RKO (cell line): ENCODE data around the gene NFE2L1.
A peak's percentile ranks its signal among the peaks of the same experiment; 100 is the strongest.
"Not testable (repeated sequence)": the region's sequence is repeated elsewhere in the genome, so short reads cannot be mapped to it uniquely, and the experiment has no call there.

Source experiments
- DNase-seq: peaks from one replicate; pipeline ENCODE4 v3.0.0-alpha.2; 2016; ENCODE audit warnings: low spot score

NFE2L1 gene, protein sequence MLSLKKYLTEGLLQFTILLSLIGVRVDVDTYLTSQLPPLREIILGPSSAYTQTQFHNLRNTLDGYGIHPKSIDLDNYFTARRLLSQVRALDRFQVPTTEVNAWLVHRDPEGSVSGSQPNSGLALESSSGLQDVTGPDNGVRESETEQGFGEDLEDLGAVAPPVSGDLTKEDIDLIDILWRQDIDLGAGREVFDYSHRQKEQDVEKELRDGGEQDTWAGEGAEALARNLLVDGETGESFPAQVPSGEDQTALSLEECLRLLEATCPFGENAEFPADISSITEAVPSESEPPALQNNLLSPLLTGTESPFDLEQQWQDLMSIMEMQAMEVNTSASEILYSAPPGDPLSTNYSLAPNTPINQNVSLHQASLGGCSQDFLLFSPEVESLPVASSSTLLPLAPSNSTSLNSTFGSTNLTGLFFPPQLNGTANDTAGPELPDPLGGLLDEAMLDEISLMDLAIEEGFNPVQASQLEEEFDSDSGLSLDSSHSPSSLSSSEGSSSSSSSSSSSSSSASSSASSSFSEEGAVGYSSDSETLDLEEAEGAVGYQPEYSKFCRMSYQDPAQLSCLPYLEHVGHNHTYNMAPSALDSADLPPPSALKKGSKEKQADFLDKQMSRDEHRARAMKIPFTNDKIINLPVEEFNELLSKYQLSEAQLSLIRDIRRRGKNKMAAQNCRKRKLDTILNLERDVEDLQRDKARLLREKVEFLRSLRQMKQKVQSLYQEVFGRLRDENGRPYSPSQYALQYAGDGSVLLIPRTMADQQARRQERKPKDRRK

DNA sequence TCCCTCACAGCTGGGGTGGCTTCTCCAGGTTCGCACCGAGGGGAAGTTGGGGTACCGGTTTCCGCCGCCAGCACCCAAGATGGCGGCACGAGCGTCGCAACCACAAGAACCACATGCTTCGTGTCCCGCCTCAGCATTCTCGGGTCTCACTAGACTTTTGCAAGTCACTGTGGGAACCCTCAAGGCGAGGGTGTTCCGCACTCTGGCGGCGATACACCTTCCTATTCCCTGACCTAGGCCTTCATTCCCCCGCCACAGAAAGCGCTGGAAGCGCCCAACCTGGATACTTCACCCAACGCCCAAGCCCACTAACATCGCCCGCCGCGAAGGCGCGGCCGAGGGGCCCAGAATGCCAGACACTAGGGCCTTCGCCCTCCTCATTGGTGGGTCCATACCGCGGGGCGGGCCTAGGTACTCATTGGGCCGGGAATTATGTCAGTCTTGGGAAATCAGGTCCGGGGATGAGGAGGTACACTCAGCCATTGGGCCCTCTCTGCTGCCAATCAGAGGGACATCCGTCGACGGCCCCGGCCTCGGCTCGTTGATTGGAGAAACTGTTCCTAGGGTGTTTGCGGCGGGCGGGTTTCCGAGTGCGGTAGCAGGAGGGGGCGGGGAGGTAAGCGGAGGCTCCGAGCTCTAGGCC, at the start of gene NFE2L1:
NFE2L1 (plus strand) TSS at position 619 of the 643 bp plus-strand sequence. CDS start 2,760 bp downstream, outside the sequence.
- DNase-seq, result peak; percentile 99

DNA sequence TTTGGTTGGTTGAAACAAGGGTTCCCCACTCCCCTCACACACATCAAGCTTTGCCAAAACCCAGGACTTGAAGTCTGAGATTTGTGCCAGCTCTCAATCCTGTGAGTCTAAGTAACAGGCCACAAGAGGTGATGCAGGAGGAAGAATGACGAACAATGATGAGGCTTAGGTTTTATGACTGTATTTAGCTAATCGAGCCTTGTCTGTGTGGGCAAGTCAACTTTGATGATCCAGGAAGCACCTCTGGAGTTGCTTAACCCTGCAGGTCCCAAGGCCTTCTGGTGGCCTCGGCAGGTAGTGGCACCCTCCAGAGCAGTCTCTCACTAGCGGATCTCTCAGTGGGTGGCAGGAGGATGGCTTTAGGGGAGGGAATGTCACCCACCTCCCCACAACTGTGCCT, 48.6 kb upstream of the NFE2L1 start:
- peak; percentile 74 for DNase-seq

DNA sequence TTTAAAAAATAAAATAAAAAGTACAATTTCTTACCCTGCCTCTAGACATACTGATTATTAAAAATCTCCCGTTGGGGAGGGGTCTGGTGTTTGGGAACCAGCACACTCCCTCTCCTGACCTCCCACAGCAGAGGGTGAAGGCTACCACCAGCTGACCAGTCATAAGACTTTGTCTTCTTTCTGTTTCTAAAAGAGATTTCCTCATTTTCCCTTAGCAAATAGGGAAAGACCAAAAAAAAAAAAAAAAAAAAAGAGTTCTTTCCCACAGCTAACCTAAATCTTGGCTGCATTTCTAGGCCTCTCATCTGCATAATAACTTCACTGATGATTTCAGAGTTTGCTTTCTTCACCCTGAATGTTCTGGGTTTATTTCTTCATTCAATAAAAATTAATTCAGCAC, 47.0 kb upstream of the NFE2L1 start:
- DNase-seq, result no peak

DNA sequence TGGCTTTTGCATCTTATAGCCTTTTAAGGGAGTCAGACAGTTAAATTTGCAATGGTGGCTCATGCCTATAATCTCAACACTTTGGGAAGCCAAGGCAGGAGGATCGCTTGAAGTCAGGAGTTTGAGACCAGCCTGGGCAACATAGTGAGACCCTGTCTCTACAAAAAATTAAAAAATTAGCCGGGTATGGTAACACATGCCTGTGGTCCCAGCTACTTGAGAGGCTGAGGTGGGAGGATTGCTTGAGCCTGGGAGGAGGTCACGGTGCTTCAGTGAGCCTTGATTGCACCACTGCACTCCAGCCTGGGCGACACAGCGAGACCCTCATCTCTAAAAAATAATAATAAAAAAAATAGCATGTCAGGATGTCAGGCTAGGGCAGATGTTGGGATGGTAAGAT, 46.5 kb upstream of the NFE2L1 start:
- not testable (repeated sequence) for DNase-seq

DNA sequence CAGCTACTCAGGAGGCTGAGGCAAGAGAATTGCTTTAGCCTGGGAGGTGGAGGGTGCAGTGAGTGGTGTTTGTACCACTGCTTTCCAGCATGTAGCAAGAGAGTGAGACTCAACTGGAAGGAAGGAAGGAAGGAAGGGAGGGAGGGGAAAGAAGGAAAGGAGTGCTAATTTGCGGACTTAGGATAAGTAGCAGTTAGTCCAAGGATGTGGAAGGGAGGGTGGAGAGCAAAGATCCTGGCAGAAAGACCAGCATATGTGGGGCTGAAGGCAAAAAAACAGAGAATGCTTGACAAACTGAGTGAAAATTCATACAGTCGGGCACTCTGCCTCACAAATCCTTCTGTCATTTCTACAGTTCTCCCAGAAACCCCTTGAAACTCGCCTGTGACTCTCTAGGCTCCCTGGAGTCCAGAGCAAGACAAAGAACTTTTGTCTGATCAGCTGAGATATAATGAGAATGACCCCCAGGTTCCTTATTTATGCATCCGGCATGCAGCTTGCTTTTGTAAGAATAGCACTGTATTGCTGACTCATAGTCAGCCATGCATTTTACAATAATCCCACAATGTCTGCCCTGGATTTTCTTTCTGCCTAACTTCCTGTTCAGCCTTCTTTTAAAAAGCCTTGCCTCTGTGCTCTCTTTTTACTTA, 45.8 kb upstream of the NFE2L1 start:
- no peak for DNase-seq

DNA sequence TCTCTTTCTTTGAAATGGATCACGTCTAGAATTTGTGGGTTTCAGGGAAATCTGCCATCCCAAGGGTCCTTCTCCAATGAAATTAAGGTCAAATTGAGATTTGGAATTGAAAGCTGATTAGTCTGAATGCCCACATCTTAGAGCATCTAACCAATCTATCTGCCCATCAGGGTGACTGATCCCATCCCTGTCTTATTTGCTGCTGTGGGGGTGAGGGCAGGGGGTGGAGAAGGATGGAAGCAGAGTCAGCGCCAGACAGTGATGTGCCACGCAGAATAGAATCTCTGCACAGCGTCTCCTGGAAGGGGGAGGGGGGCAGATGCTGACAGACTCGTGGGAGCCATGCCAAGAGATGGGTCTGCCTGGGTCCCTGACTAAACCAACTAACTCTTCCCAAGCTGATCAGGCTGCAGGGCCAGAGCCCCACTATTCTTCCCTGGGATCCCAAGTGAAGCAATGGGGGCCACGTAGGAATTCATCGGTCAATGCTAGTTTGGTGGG, 45.2 kb upstream of the NFE2L1 start:
- no peak for DNase-seq

DNA sequence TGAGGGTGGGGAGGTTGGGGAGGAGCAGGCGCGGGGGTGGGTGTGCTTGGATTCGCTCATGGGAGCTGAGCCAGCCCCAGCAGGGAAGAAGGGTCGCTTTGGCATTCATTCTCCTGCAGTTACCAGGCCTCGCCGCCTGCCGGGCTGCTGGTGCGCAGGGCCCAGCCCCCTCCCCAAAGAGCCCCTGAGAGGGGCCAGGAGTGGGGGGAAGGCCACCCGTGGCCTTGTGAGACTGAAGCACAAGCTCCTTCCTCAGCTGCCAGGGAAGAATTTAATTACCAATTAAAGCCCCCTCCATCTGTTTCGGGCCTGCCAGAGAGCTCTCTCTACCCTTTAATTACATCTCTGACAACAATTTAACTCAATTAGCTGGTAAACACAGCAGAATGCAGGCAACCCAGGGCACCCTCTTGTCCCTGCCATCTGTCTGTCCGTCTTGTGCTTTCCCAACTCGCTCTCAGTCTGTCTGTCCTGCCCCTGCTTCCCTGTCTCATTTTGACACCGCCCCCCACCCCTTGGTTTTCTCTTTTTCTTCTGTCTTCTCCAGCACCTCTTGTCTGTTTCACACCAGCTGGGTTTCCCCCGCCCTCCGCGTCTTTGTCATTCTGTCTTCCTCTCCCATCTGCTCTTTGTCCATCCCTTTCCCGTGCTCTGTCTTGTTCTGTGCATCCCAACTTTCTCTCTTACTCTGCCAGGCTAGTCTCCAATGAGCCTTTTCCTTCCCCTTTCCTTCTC, 44.6 kb upstream of the NFE2L1 start:
- no peak for DNase-seq

DNA sequence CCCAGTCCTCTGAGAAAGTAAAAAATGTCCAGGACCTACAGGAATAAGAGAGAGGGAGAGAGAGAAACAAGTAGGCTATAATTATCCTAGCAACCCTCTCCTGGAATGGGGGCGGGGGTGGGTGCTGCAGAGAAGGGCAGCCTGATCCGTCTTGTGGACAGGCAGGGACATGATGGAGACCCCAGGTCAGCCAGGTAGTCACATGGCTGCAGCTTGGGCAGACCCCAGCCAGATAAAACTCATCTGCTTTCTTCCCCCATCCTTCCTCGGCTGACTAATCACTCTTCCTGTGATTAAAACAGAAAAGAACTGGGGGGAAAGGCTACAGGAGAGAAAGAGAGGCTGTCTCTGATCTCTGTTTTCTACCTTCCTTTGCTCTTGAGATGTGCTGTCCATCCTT, 43.2 kb upstream of the NFE2L1 start:
- no peak for DNase-seq

DNA sequence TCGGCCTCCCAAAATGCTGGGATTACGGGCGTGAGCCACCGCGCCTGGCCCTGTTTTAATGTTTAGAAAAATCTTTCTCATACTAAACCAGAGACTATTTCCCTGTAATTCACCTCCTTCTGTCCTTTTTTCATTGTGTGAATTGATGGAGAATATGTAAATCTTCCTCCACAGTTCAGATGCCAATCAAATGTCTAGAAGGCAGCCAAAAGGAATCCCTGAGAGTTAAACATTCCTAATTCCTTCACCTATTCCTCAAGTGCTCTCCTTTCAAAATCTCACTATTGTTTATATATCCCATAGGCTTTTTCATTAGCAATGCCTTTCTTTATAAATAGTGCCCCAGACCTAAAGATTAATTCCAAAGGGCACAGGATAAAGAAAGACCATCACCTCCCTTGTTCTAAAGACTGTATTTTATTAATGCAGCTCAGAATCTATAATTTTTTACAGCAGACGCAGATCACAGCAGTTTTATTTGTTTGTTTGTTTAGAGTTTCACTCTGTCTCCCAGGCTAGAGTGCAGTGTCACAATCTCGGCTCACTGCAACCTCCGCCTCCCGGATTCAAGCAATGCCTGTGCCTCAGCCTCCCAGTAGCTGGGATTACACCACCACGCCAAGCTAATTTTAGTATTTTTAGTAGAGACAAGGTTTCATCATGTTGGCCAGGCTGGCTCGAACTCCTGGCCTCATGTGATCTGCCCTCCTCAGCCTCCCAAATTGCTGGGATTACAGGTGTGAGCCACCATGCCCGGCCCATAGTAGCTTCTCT, 41.0 kb upstream of the NFE2L1 start:
- DNase-seq, result no peak

DNA sequence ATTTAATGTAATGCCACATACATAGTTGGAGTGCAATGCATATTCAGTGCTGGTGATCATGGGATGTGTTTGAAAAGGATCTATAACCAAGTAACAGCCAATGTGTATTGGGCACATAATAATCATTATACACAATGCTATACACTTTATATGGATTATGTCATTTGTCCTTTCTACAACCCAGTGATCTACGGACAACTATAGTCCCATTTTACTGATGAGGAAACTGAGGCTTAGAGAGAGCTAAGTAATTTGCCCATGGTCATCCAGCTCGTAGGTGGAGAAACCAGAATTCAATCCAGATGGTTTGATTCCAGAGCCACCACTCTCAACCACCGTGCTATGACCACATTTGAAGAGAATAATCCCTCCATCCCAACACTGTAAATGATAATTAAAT, 38.0 kb upstream of the NFE2L1 start:
- DNase-seq, result no peak

DNA sequence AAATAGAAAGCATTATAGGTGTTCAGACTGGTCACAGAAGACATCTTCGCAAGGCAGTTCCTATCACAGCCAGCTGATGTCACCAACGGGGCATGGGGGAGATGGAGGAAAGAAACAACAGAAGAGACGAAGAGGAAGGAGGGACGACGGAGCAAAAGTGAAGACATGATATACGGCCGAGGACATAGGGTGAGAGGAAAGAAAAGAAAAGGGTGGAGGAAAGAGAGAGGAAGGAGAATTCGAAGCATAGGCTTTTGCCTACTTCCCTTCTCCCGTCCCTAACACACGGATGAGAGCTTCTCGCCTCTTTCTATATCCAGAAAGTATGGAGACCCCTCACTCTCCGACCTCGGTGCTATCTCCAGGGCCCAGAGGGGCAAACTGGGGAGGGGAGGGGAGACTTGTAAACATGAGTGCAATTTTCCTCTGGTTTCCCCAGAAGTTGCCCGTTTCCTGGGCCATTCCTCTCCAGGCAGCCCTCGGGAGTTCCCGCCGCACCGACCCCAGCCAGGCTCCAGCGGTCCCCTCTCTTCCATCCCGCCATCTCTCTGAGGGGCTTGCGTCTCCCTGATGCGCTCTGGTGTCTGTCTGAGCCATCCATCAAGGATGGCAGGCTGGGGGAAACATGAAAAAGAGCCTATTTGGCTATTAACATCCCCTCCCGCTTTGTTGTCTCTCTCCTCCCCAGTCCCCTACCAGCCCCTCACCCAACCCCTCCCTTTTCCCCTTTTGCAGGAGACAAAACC, 36.6 kb upstream of the NFE2L1 start:
- peak; percentile 36 for DNase-seq

DNA sequence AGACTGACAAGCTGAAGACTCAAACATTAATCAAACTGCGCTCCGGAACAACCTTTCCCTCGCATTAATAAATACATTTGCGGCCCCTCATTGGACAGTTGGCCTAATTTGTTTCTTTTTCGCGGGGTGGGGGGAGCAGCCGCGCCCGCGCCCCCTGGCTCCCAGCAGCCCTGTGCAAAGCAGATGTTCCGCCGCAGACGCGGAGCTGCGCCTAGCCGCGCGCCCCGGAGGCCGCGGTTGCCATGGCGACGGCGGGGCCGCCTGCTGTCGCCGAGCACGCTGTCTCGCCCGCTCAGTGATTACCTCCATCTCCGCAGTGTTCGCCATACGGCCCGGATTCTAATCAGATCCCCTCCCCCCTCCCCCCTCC, 36.0 kb upstream of the NFE2L1 start:
- DNase-seq, result no peak

DNA sequence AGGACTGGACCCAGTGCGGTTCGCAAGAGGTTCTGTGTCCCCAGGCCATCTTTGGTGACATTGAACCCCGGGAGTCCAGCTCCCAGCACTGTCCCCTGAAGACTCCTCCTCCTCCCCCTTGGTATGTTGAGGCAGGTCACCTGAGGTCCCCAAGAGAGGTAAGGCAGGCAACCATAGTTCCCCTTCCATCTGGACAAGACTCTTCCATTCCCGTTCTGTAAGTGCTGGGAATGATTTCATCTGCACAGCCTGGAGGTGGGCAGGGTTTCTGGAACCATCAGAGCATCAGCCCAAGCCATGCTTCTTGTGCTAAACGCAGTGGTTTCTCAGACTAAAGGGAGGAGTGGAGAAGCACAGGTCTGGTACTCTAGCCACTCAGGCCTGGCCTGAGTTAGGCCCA, 35.5 kb upstream of the NFE2L1 start:
- no peak for DNase-seq

DNA sequence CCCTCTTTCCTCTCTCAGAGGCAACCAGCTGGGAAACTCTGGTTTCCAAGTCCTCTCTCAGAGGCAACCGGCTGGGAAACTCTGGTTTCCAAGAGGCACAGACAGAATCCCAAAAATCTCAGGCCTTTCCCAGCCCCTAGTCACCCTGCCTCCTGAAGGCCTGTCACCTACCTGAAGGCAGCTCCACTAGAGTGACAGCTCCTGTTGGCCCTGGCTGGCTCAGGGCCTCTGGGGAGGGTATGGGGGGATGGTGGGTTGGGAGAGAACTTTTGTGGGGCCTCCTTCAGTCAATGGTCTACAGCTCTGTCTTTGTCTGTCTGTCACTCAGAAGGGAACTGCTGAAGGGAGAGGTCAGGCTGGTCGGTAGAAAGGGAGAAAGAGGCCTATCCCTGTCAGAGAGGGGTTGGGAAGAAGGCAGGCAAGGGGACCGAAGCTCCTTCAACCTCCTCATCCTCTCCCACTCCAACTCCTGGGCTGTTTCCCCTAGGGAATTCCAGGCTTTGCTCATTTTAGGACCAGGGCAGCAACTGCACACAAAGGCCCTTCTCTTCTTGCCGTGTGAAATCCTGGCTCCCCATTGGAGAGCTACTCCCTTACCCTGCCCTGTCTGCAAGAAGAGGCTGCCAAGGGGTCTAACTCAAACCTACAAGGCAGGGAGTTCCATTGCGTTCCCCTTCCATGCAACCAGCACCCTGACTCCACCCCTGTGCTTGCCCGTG, 34.1 kb upstream of the NFE2L1 start:
- no peak for DNase-seq

DNA sequence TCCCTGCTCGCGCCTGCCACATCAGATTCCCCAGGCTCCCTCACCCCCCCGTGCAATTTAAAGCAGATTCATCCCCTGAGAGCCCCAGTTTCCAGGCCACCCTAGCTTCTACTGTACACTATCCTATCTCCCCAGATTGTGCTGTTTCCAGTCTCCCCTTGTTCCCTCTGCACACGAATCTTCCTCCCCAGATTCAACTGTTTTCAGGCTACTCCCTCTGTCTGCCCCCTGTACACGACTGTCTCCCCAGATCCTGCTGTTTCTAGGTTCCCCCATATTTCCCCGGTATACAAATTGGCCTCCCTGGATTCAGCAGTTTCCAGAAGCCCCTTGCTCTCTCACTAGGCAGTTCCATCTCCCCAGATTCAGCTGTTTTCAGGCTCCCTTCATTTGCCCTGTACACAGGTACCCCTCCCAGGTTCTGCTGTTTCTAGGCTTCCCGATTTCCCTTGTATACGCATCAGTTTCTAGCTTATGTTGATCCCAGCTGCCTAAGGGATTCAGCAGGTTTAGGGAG, 33.5 kb upstream of the NFE2L1 start:
- no peak for DNase-seq

DNA sequence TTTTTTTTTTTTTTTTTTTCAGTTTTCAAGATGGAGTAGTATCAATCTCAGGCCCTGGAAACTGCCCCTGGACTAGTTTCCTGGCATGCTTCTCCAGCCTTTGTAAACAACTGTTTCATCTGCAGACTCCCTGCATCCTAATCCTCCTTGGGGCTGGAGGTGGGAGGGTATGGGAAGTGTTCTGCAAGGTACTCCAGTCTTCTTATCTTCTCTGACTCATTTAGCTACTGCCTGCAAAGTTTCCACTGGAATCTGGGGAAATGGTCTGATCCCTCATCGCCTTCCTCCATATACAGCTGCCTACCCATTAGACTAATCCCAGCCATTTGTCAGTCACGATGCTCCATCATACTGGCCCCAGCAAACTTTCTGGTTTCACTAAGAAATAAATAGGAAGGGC, 32.0 kb upstream of the NFE2L1 start:
- no peak for DNase-seq

DNA sequence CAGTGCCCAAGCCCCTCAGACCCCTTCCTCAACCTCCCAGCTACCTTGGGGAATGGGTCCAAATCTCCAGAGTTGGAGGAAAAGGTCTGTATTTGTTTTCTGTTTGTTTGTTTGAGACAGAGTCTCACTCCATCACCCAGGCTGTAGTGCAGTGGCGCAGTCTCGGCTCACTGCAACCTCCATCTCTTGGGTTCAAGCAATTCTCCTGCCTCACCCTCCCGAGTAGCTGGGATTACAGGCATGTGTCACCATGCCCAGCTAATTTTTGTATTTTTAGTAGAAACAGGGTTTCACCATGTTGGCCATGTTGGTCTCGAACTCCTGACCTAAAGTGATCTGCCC, 30.4 kb upstream of the NFE2L1 start:
- DNase-seq, result not testable (repeated sequence)

DNA sequence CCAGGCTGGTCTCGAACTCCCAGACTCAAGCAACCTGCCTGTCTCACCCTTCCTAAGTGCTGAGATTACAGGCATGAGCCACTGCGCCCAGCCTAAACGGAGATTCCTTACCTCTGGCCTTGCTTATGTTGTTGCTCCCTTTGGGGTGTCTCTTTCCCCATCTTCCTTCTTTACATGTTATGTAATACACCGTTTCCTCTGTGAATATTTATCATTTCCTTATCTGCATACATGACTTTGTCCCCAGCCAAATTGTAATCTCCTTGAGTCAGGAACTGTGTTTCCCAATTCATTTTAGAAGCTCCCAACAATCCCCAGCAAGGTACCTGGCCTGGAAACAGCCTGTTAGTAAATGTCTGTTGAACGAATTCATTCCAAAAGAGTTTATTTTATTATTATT, 26.2 kb upstream of the NFE2L1 start:
- no peak for DNase-seq

DNA sequence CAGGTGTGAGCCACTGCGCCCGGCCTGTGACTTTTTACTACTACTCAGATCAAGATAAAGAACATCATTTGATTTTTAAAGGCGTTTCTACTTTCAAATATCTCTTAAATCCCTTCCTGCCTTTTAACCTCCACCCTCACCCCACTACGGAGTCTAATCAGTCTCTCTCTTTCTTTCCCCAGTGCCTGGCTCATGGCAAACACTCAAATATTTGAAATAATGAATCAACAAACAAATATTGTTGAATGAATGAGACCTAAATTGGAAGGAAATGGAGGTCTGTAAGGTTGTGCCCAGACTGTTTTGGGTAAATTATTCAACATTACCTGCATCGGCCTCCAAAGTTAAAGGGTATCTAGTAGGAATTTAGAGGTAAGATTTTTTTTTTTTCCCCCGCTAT, 25.3 kb upstream of the NFE2L1 start:
- no peak for DNase-seq
